ENCODE data around the gene CRIM1. TPM values are rescaled to one million over a fixed set of nuclear protein-coding genes. Genes with fewer than 3 reads are reported as not detected.

Gene CRIM1
- polyA plus RNA-seq, 2 of the 4 experiments (the other 2 are of a cell fraction) = 127 to 208 TPM

- ATAC-seq = peak in 1 of 2 experiments; percentile 32; a peak in 2 of 6 replicates
- CTCF ChIA-PET = interaction anchor here (1.3 to 1.4 kb wide), 3 partner anchors 14 to 118 kb away, joined by 3 to 4 read pairs (median 4); no protein-coding TSS in a partner anchor
- POLR2A ChIA-PET = no interaction called here
Measured at GRCh38 chr2:36554531-36554930, 199.0 kb downstream of the CRIM1 start.

GRCh38 chr2:36555789-36556188, 200.2 kb downstream of the CRIM1 start:
- FAIRE-seq (no peak), ATAC-seq (peak in 1 of 2 experiments; percentile 5; a peak in 1 of 6 replicates), DNase-seq (ENCODE audit: low read depth in 1 of 2, low spot score in 1 of 2) (no peak)
- TF ChIP-seq SMC3 (IDR thresholded peaks at IDR 0.05) (no peak), POLR2AphosphoS2 (conservative IDR thresholded peaks at IDR 0.05; ENCODE audit: low read length) (peak; percentile 74; the same call in 1 of the 2 replicates), SREBF2 (IDR thresholded peaks at IDR 0.05) (no peak), MAZ (IDR thresholded peaks at IDR 0.05; ENCODE audit: borderline replicate concordance, low read depth, low read length) (no peak), ZNF302 (CRISPR knock-in tag; IDR thresholded peaks at IDR 0.05) (no peak), USF2 (IDR thresholded peaks at IDR 0.05) (no peak)
- no peak overlapping the region for H3K4me3 ChIP-seq
- POLR2A ChIA-PET = no interaction called here
- no peak overlapping the region for H3K4me2 ChIP-seq
- CTCF ChIA-PET = interaction anchor here (1.2 to 2.3 kb wide), 3 partner anchors 12 to 108 kb away, joined by 3 to 8 read pairs (median 4); no protein-coding TSS in a partner anchor
- WGBS (ENCODE audit: missing lambda C conversion rate) = 92% methylated on average over 3 of the region's 3 CpGs
- peaks cover 29% of the 10 kb centered on the region for H3K4me1 ChIP-seq
- H3K27ac ChIP-seq = peak overlapping the region in 1 of 2 experiments; percentile 12; a peak in 3 of 6 replicates
- H3K9me3 ChIP-seq = no peaks in the 10 kb centered on the region

More at GRCh38 chr2:36554531-36554930, 199.0 kb downstream of the CRIM1 start:
- H3K4me1 ChIP-seq = peaks cover 22% of the 10 kb centered on the region
- TF ChIP-seq SREBF2 (IDR thresholded peaks at IDR 0.05) (no peak), HMGXB4 (CRISPR knock-in tag; IDR thresholded peaks at IDR 0.05; ENCODE audit: borderline replicate concordance) (no peak), HEYL (CRISPR knock-in tag; IDR thresholded peaks at IDR 0.05) (no peak), EHF (CRISPR knock-in tag; IDR thresholded peaks at IDR 0.05) (no peak), HDAC2 (IDR thresholded peaks at IDR 0.05) (no peak), POLR2A (IDR thresholded peaks at IDR 0.05; ENCODE audit: low read length) (no peak), CBX2 (IDR thresholded peaks at IDR 0.05; ENCODE audit: borderline replicate concordance, low read depth) (no peak), CHD2 (IDR thresholded peaks at IDR 0.05; ENCODE audit: low read length, partially characterized antibody) (no peak), NFE2L2 (conservative IDR thresholded peaks at IDR 0.05; ENCODE audit: low read length) (no peak), ESRRA (IDR thresholded peaks at IDR 0.05; ENCODE audit: borderline replicate concordance, low read length) (no peak), MAZ (IDR thresholded peaks at IDR 0.05; ENCODE audit: borderline replicate concordance, low read depth, low read length) (no peak), ZSCAN20 (CRISPR knock-in tag; IDR thresholded peaks at IDR 0.05) (no peak), USF2 (IDR thresholded peaks at IDR 0.05) (no peak), RAD21 (conservative IDR thresholded peaks at IDR 0.05 in 1 of 2, IDR thresholded peaks at IDR 0.05 in 1 of 2) (no peak), JUNB (IDR thresholded peaks at IDR 0.05) (no peak), RFX5 (IDR thresholded peaks at IDR 0.05) (no peak), MAX (IDR thresholded peaks at IDR 0.05) (no peak), MYC (IDR thresholded peaks at IDR 0.05; ENCODE audit: borderline replicate concordance, low read length) (no peak), SMC3 (IDR thresholded peaks at IDR 0.05) (no peak)
- H3K4me3 ChIP-seq = no peak overlapping the region
- H3K27ac ChIP-seq = no peak overlapping the region
- FAIRE-seq (no peak), DNase-seq (ENCODE audit: low read depth in 1 of 2, low spot score in 1 of 2) (no peak)
- H3K9me3 ChIP-seq = no peaks in the 10 kb centered on the region
- 98% methylated on average over 1 of the region's 1 CpG for WGBS (ENCODE audit: missing lambda C conversion rate)
- no peak overlapping the region for H3K4me2 ChIP-seq
